NCI-H2171 treated with DMSO at 0.1 percent for 48 hours (cell line): ENCODE data around the gene LHFPL2.
A peak's percentile ranks its signal among the peaks of the same experiment; 100 is the strongest.

Source experiments
- DNase-seq: peaks from one replicate; lab custom pipeline; 2025; lab: John Stamatoyannopoulos, UW

The LHFPL2 gene

GRCh38 chr5:78595458-78595921 is 53.1 kb downstream of the LHFPL2 start:
- no peak for DNase-seq

GRCh38 chr5:78594610-78595457 is 53.7 kb downstream of the LHFPL2 start:
- DNase-seq = no peak

- no peak for DNase-seq
Observed at GRCh38 chr5:78594021-78594420, 54.6 kb downstream of the LHFPL2 start.

DNA sequence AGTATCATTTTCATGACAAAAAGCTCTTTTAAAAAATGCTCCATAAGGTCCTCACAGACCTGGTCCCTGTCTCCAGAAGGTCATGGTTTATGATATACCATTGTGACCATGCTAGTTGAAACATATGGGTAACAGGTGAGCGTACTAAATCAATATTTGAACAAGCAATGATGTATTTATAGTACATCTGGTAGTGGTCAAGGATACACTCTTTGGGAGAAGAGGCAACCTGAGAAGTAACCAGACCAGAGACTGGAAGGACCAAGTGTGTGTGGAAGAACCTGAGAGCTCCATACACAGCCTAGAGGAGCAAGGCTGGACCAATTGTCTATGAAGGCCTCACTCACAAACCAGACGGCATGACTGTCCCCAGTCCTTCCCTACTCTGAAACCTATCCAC is 55.1 kb downstream of the LHFPL2 start:
- no peak for DNase-seq

DNA sequence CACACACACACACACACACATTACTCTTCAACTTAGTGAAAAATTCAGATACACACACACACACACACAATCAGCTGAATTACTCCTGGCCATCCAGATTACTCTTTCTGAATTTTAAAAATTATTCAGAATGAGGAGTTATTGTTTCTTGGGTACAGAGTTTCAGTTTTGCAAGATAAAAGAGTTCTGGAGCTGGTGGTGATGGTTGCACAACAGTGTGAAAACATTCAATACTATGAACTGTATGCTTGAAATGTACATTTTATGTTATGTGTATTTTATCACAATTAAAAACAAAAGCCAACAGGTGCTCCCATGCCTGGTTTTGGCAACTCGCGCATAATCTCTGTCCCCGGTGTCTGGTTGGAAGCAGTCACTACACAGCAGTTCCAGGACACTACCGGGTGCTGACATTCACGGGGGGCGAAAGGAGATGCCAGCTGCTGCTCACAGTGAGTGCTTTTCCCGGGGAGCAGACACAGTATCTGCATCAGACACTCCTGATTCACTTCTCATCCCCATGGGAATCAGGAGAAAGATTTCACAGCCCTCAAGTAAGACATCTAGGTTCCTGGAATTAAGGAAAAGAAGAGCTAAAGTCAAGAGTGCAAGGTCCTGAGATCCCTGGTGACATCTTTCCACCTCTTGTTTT is 55.7 kb downstream of the LHFPL2 start:
- no peak for DNase-seq

DNA sequence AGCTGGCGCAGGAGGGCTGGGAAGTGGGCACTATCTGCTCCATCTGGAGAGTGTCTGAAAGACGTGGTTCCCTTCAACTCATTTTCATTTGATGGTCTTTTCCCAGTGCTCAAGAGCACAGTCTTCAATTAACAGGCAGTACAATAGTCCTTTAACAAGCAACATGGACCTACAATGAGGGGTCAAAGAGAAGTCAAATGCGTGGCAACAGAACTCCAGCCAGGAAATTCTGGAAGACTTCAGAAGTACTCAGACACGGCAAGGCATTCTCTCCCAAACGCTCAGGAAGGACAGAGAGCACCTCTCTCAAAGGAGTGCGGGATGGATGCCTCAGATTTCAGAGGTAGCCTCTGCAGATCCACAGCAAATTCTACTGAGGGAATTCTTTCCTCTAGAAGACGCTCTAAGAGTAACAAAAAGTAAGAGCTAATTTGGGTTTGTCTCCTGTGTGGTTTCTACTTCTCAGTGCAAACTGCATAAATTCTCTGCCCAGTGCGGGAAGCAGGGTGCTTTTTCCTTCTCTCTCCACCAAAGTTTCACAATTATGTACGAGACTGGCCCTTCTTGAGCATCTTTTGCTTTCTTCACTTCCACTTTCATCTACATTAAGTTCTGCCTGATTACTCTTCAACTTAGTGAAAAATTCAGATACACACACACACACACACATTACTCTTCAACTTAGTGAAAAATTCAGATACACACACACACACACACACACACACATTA is 56.4 kb downstream of the LHFPL2 start:
- DNase-seq = no peak

- DNase-seq = no peak
Observed at GRCh38 chr5:78591138-78591612, 57.4 kb downstream of the LHFPL2 start.

DNA sequence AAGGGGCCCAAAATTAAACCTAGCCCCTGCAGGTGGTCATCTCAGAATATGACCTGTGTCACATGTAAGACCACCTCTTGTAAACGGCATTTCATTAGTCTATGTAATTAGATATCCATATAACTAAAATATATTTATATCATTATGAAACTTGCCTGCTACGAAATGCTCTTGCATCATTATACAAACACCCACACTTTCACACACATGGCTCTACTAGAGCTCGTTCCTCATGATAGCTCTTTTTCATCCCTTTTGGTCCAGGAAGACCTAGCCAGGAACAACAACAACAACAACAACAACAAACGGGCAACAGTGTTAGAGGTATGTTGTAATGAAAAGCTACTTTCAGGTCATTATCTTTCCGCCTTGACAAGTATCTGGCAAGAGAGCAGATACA is 58.6 kb downstream of the LHFPL2 start:
- DNase-seq = no peak

- DNase-seq = no peak
Observed at GRCh38 chr5:78588507-78588906, 60.1 kb downstream of the LHFPL2 start.

GRCh38 chr5:78587775-78588291 is 60.7 kb downstream of the LHFPL2 start:
- no peak for DNase-seq

GRCh38 chr5:78587081-78587774 is 61.3 kb downstream of the LHFPL2 start:
- no peak for DNase-seq

GRCh38 chr5:78586251-78586650 is 62.3 kb downstream of the LHFPL2 start:
- no peak for DNase-seq

DNA sequence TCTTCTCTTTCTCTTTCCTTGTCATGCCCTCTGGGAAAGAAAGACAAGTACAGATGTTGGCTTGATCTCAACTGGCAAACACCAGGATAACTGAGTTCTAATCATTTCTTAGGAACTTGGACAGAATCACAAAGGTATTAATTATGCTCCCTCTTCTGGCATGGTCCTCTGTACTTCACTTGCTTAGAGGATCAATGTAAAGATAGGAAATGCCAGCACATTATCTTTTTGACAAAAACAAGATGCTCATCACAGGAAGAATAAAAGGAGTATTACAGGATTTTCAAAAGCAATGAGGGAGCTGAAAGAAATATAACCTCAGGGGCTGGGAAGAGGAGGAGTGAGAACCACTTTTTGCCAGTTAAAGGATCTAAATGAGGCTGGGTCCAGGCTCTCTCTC is 70.6 kb downstream of the LHFPL2 start:
- no peak for DNase-seq

- DNase-seq = no peak
Observed at GRCh38 chr5:78577071-78577807, 71.3 kb downstream of the LHFPL2 start.

DNA sequence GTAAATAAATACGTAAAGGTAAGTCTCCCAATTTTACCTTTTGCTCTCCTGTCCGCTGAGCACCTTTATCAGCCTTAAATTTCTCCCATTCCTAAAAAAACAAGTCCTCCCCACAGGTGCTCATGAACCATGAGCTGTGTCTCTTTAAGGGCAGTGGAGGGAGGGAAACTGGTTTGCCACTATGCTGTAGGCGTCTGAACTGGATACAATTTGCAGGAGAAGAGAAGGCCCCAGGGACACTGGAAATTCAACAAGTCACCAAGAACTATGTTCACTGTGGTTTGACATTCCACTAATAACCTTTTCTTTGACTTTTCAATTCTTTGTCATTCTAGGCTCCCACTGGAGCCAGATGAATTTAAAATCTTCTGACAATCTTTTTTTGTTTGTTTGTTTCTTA is 72.2 kb downstream of the LHFPL2 start:
- no peak for DNase-seq

DNA sequence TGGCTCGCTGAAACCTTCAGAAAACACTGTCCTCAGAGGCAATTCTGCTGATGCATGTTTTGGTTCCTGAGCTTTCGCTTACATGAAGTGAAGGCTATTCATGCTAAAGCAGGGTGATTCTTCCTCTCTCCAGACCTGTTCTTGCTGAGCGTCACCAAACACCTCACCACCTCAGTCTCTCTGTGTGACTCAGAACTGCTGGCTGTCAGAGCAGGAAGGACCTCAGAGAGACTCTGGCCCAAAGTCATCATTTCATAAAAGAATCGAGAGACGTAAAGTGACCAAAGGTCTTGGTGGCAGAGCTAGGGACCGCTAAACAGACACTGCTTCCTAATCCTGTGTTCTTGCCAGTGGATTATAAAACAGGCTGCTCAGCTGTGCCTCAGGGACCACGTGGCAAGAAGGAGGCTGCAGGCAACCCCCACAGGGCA is 73.8 kb downstream of the LHFPL2 start:
- no peak for DNase-seq

DNA sequence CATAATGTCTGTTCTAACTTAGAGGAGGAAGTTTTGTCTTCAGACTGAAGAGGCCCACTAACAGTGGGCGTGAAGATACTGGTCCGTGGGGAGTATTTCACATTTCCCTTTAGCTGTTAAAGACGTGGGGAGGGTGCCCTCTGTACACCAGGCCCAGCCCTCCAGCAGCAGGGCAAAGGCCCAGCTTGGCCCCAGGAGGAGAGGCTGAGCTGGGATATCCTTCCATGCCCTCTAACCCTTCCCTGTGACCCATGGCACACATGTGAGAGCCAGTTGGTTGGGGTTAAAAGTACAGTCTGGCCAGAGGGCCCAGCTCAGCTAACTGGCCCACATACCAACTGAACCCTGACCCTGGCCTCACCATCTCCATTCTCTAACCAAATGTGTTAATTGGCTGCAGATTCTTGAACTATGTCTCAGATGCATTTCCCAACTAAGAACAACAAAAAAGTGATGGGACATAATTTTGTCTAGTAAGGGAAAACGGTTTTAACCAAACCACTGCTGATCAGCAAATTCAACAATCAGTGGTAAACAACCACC is 74.4 kb downstream of the LHFPL2 start:
- no peak for DNase-seq

DNA sequence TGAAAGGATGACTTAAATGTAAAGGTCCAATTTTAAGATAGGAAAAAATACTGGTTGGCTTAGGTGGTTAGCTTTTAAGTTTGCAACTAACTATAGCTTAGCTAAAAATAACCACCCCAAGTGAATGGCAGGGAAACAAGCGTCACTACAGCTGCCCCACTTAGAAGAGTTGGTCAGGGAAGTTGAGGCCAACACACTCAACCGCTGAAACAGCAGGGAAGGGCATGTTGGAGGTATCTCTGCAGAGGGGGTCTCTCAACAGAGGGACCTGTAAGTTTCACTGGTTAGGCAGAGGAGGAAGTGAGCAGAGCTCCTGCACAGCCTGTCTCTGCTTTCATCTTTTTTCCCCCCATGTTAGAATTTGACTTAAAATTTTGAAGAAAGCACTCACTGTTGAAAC is 75.3 kb downstream of the LHFPL2 start:
- no peak for DNase-seq

DNA sequence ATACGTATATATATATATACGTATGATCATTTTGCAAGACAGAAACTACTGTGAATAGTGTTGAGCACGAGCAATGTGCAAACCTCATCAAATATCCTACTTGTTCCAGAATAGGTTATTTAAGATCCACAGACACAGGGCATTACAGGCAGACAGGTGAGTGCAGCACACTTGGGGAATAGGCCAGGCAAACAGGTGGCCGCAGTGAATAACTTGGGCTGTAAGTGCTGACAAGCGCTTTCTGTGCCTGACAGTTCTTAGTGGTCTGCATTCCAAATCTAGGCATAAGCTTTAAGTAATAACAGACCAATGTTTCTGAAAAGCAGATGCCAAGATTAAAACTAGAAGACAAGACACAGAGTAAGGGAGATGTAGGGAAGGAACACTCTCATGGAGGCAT is 77.9 kb downstream of the LHFPL2 start:
- DNase-seq = no peak

- peak; percentile 65 for DNase-seq
Observed at GRCh38 chr5:78569441-78569840, 79.1 kb downstream of the LHFPL2 start.

GRCh38 chr5:78568676-78569075 is 79.9 kb downstream of the LHFPL2 start:
- no peak for DNase-seq
